GM18868 (cell line): Measurements from ENCODE around the gene HOMEZ.

Source experiments
- ATAC-seq: cut with Tn5 transposase; IDR thresholded peaks from one replicate; pipeline ENCODE4 v1.9.1; 2021; ENCODE audit warnings: mild to moderate bottlenecking, moderate library complexity; ENCODE audit not compliant: unreplicated experiment

The HOMEZ gene

DNA sequence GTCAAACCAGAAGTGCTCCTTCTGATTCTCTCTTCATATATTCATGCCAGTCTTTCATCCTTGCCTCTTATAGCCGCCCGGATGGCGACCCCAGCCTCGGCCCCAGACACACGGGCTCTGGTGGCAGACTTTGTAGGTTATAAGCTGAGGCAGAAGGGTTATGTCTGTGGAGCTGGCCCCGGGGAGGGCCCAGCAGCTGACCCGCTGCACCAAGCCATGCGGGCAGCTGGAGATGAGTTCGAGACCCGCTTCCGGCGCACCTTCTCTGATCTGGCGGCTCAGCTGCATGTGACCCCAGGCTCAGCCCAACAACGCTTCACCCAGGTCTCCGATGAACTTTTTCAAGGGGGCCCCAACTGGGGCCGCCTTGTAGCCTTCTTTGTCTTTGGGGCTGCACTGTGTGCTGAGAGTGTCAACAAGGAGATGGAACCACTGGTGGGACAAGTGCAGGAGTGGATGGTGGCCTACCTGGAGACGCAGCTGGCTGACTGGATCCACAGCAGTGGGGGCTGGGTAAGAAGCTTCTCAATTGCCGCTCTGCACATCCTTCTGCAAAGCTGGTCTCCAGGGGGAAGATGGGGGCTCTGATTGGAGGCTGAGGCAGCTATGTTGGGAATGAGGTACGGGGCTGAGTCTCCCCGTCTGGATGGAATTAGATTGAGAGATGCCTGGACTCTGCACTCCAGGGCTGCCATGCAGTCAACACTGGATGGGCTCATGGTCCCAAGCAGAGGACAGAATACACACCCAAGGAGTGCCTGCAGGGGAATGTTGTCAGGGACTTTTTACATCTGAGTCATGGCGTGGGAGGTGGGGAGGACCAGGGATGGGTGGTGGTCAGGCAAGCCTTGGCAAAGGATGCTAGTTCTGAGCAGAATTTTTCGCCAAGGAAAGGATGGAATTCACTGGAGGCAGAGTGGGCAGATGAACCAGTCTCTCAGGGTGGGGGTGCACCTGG is 22.0 kb upstream of the HOMEZ start:
- ATAC-seq = no peak

DNA sequence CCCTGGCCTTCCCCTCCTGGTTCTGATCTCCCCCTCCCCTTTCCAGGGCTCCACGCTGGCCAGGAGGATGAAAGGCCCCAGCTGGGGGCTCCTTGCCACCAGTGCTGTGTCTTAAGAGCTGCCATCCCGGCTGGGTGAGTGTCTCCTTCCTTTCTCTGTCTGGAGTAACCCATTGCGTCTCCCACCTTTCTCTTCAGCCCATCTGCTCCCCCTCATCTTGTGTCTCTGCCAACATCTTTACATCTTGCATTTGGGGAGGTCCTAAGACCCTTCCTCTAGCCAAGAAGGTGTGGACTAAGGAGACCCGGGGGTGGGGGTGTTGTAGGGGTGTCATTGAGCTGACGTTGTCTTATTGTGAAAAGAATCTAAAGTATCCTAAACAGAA is 21.2 kb upstream of the HOMEZ start:
- no peak for ATAC-seq

DNA sequence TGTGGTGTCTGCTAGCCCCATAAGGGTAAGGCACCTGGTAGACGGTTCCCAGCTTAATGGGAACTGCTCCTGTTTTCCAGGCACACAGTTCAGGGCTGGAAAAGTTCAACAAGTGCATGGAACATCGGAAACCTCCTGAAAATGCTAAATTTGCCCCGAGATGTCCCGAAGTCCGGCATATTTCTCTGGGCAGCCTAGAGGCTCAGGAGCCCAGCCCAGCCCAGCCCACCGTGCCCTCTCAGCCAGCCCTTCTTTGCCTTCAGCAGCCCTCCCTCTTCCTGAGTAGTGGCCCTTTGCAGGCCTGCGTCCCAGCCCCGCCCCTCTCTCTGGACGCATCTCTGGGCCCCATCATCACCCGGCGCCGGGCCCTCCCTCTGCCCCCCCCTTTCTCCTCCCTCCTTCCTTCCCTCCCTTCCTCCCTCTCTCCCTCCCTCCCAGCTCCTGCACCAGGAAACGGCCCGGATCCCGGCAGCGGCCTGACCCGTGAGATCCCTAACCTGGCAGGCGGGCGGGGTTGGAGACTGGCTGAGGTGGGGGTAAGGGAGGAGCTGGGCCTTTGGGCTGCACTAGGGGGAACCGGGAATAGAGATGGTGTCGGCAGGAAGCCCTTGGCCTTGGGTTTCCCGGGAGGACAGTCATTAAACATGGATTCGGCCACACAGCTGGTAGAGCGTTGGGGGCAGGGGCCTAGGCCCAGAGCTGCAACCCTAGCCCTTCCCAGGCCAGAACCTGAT is 20.6 kb upstream of the HOMEZ start, which contains the start of gene BCL2L2:
BCL2L2 (plus strand) TSS at position 422 of the 734 bp plus-strand sequence. CDS start 935 bp downstream, outside the sequence.
- ATAC-seq = peak; percentile 23

DNA sequence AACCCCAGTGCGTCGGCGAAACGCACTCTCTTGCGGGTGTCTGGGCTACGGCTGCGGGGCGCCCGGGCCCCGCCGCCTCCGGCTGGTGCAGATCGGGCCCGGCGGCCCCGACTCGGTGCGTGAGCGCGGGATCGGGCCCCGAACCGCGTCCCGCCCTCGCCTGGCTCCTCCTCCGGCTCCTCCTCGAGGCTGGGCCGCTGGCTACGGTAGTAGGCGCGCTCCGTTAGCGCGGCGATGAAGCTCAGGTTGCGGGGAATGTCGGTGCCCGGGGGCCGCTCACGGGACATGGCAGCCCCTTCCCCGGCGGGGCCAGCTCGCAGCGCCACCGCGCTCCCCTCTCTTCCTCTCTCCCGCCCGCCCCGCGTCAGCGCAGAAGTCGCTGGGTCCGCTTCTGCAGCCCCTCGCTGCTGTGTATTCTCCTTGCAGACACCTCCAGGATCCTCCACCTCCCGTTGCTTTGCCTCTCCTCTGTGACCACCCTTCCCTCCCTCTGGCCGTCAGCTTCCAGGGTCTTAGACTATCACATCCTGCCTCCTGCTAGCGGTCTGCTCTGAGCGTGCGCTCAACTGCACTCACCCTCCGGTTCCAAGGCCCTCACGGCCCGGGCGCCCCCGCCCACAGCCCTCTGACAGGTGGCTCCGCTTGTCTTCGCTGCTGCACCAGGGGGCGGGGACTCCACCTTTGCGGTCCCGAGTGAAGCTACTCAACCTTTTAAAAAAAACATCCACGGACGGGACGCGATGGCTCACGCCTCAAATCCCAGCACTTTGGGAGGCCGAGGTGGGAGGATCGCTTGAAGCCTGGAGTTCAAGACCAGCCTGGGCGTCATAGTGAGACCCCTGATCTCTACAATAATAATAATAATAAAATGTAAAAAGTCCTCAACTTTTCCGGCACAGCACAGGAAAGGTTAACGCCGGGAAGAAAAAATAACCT is 16.6 kb upstream of the HOMEZ start, which contains the start of gene PPP1R3E:
PPP1R3E (minus strand) TSS at position 570 of the 936 bp plus-strand sequence; CDS start at position 287, 283 bp downstream.
- ATAC-seq = peak; percentile 38

DNA sequence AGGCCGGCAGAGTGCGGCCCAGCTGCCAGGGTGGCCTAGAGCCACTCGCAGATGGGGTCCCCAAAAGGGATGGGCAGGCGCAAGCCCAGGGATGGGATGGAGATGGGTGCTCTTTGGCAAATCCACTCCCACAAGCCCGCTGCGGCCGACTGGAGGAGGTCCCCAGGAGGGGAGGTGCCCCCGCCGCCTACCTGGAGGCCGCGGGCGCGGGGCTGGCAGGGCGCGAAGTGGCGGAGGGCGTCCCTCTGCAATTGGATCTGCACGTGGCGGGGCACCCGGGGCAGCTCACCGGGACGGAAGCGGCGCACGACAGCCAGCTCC is 16.0 kb upstream of the HOMEZ start:
- peak; percentile 9 for ATAC-seq

DNA sequence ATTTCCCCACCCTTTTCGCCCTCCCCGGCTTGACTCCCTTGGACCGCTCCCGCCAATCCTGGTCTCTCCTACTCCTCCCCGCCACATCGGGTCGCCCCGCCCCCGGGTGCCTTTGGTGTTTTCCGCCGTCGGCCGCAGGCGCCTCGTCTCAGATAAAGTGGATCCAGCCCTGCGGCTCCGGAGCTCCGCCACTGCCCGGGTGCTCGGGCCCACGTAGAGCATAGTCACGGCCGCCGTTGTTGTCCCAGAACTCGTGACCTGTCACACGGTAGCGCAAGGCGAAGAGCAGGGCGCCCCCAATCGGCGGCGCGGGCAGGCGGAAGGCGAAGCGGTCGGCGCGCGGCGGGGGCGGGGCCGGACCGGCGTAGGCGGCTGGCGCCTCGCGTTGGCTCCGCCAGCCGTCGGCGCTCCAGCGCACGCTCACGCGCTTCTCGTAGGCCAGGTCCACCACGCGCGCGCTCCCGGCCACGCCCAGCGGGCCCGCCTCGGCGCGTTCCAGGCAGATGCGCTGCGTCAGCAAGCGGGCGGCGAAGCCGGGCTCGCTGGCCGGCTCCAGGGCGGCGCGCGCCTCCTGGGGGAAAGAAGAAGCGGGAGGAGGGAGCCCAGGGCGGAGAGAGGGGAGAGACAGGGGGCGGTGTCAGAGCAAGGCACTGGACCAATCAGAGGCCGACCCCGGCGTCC is 15.5 kb upstream of the HOMEZ start:
- ATAC-seq = peak; percentile 78

DNA sequence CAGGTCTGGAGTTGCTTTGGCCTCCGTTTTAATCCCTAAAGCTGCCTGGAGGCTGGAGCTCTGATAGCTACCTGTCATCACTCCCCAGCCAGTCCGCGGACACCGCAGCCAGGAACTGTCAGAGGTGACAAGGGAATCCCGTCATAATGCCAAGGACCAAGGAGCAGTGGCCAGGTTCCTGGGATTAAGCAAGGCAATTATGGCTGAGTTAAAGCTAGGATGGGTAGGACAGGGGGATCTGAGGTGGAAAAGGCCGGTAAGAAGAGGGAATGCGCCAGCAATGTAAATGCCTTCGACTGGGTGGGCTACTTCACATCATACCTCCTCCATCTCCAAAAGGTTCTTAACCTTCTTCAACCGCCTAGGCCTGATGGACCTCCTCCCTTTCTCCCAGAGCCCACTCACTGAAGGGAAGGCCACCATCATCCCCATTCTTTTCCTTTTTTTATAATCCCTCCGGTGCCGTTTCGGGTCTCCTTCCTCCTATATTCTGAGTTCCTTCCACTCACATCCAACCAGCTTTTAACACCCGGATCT is 14.8 kb upstream of the HOMEZ start:
- no peak for ATAC-seq

DNA sequence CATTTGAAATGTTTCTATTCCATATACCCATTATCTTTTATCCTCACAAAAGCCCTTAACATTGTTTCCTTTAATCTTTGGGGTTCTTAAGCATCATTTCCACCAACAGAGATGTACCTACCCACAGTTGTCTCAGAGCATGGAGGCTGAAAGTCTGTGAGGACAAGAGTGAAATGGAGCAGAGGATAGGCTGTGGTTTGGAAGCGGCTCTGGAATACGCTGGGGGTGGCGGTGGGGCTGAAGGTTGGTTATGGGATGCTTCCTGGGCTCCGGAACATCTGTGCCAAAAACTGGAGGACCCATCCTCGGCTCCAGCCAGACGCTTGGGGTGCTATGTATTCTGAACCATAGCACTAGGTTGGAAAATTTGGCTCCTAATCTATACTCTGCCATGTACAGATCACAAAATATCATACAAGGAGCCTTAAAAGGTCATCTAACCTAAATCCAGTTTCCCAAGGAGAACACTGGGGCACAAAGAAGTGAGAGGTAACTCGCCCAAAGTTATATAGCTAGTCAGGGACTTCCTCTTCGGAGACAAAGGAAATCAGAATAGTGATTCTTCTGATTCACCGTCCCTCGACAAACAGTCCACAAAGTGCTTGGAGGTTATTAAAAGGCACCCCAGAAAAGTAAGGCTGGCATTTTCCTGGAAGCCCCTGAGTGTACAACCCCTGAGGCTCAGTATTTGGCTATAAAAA is 14.2 kb upstream of the HOMEZ start:
- no peak for ATAC-seq

DNA sequence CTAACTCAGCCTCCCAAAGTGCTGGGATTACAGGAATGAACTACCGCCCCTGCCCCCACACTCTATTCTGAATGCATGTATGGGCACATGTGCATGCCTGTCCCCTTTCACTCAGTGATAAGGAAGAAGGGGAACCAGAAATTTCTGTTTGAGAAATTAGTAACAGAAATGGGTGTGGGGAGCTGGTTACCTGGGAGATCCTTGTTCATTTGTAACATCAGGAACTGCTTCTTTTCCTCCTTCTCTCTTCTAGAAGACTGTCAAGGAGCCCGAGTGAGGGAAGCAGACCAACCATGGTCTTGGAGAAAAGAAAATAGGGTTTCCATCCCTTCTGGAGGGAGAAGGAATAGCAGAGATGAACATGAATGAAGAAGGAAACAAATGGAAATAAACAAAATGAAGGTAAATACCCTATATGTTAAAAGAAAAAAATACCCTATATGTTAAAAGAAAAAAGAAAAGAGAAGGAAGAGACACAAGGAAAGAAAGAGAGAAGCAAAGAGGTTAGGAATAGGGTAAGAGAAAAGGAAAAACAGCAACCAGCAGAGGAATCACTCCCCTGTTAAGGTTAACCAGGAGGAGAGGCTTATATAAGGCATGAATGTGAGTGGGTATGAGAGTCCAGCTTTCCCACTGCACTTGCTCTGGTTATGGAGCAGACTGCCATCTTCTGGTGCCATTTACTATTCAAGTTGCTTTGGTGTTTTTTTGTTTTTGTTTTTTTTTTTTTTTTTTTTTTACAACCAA is 13.5 kb upstream of the HOMEZ start:
- no peak for ATAC-seq

DNA sequence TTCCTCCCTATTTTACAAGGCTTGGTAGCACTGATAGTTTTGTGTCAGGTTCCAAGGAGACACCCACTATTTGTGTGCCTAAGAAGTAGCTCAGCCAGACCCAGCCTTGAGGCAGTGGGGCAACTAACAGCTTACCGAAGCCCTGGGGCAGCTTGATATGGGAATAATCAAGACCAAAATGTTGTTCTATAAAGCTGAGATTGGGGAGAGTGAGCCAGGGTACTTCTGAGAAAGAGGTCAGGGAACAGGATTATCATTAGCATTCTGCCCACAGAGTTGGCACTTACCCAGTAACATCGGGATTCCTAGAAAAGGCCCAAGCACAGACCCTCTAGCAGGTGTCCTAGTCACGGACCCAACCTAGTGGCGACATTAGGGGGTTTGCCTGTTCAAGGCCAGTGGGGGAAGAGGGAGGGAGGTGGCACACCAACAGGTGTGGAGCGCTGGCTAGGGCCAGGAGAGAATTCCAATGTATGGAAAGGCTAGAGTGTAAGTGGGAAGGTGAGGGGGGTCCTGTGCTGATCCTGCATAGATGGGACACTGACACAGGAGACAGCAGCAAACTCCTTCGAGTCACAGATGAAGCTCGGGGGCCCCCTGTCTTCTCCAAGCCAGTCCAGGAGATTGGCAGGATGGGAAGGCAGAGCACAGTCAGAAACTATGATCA is 11.8 kb upstream of the HOMEZ start:
- no peak for ATAC-seq

DNA sequence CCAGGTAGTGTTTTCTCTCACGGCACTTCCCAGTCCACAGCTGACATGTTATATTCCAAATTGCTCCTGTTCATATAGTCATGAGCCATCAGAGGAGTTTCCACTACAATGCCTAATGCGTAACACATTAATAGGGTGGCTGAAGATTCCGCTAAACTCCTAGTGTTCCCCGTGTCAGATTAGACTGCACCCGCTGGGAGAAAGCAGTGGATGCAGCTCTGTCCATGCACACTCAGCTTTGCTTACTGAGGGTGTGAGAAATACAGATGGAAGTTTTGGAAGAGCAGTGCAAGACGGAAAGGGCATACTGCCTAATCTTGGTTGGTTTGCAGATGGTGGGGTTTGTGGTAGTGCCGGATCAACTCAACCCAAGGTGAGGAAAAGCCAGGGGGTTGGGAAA is 11.2 kb upstream of the HOMEZ start:
- ATAC-seq = no peak

DNA sequence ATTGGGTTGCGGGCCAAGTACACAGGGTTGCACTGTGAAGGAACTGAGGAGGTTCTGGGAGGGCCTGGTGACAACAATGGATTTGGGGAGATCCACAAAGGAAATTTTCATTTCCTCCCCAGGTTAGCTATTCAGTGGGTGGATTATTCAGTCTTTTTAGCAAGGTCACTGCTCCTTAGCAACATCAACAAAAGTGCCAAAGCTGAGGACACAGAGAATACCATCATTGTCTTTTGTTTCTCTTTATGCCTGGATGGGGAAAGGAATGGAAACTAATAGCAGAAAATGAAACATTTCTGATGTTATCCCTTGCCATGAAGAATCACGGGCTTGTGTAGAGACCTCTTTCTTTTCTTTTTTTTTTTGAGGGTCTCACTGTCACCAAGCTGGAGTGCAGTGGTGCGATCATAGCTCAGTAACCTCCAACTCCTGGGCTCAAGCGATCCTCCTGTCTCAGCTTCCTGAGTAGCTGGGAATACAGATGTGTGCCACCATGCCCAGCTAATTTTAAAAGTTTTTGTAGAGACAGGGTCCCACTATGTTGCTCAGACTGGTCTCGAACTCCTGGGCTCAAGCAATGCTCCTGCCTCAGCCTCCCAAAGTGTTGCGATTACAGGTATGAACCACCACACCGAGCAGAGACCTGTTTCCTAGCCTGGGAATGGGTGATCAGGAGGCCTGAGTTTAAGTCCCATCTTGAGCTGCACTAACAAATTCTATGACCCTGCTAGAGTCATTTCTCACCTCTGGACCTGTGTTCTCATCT is 10.3 kb upstream of the HOMEZ start:
- ATAC-seq = no peak

DNA sequence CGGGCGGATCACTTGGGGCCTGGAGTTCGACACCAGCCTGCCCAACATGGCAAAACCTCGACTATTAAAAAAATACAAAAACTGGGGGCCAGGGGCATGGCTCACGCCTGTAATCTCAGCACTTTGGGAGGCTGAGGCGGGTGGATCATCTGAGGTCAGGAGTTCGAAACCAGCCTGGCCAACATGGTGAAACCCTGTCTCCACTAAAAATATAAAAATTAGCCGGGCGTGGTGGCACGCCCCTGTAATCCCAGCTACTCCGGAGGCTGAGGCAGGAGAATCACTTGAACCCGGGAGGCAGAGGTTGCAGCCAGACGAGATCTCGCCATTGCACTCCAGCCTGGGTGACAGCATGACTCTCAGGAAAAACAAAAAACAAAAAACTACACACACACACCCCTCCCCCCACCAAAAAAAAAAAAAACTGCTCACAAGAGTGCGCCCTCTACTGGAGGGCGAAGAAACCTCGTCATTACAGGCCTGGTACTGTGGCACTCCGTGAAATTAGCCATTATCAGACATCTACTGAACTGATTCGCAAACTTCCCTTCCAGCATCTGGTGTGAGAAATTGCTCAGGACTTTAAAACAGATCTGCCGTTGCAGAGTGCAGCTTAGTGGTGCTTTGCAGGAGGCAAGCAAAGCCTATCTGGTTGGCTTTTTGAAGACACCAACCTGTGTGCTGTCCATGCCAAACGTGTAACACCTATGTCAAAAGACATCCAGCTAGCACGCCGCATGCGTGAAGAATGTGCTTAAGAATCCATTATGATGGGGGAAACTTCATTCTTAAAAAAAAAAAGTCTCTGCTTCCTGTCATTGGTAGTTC is 9.0 kb upstream of the HOMEZ start:
- ATAC-seq = peak; percentile 56

DNA sequence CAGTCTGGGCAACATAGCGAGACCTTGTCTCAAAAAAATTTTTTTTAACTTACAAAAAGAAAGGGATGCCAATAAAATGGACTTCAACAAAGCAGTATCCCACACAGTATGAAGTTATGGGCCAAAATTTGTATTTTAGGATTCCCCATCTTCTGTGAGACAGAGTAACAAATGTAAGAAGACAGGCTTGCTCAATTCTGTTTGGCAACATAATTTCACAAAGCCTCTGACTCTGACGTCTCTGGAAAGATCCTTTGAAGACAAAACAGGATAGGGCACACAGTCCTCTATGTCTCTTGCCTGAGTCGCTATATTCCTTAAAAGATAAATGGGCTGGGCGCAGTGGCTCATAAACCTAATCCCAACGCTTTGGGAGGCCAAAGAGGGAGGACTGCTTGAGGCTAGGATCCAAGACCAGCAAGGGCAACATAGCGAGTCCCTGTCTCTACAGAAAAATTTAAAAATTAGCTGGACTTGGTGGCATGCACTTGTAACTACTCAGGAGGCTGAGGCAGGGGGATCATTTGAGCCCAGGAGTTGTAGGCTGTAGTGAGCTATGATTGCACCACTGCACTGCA is 1.1 kb upstream of the HOMEZ start:
- ATAC-seq = no peak

DNA sequence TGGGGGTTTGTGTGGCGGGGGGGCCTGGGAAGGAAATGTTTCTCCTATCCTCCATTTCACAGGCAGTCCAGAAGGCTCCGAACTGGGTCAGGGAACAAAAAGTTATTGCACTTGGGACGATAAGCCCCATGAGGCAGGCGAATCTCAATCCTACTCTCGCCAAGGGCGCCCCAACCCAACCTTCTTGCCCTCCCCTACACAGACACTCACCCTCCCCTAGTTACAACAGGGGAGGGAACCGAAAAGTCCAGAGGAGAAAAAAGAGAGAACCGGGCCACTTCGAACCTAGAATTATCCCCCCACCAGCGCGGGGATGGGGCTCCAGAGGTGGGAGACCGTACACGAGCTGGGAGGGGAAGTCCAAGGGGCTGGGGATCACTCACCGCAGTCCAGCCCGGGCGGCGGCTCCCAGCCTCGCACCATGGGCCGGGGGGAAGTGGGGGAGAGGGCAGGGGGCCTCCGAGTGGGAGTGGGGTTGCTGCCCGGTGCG is 357 bp downstream of the HOMEZ start:
- ATAC-seq = peak; percentile 31
